ENCODE results near the gene KCNG1. TPM values are rescaled to one million over a fixed set of nuclear protein-coding genes. Genes with fewer than 3 reads are reported as not detected.

The KCNG1 gene
- total and polyA plus RNA-seq, 2 experiments from 2014 or later: 26.1 to 45.8 TPM

- TF ChIP-seq CTCF (IDR thresholded peaks at IDR 0.05; ENCODE audit: poor library complexity): no peak
- no peak for TF ChIP-seq EZH2phosphoT487 (IDR thresholded peaks at IDR 0.05; ENCODE audit: low read depth, severe bottlenecking, unreplicated experiment)
- no peak for TF ChIP-seq EZH2 (IDR thresholded peaks at IDR 0.05; ENCODE audit: borderline replicate concordance)
- no peaks in the 10 kb centered on the region for H3K9me2 ChIP-seq (replicated peaks; ENCODE audit: insufficient read depth)
- H4K20me1 ChIP-seq (ENCODE audit: insufficient read depth, poor library complexity, severe bottlenecking): no peaks in the 10 kb centered on the region
- no peak overlapping the region for H3K4me2 ChIP-seq
- no peaks in the 10 kb centered on the region for H3K27me3 ChIP-seq
- H2AFZ ChIP-seq: no peak overlapping the region
- no peak for DNase-seq (ENCODE audit: low spot score)
- H3K36me3 ChIP-seq (replicated peaks; ENCODE audit: insufficient read depth, low read depth): no peaks in the 10 kb centered on the region
- no peak overlapping the region for H3K4me3 ChIP-seq
- 94% methylated on average over 9 of the region's 9 CpGs for WGBS (ENCODE audit: low lambda C conversion rate, missing lambda C conversion rate)
- H3K79me2 ChIP-seq: no peaks in the 10 kb centered on the region
- H3K4me1 ChIP-seq (ENCODE audit: insufficient read depth): no peaks in the 10 kb centered on the region
- H3K27ac ChIP-seq: no peak overlapping the region
- no peaks in the 10 kb centered on the region for H3K9me3 ChIP-seq (ENCODE audit: low read depth)
Observed at GRCh38 chr20:51004781-51005180, 18.1 kb downstream of the KCNG1 start.

GRCh38 chr20:51004305-51004727, 18.6 kb downstream of the KCNG1 start:
- Histone ChIP-seq H2AFZ (no peak overlapping the region), H3K4me1 (ENCODE audit: insufficient read depth) (no peaks in the 10 kb centered on the region), H4K20me1 (ENCODE audit: insufficient read depth, poor library complexity, severe bottlenecking) (no peaks in the 10 kb centered on the region), H3K9me2 (replicated peaks; ENCODE audit: insufficient read depth) (no peaks in the 10 kb centered on the region), H3K79me2 (no peaks in the 10 kb centered on the region), H3K4me3 (no peak overlapping the region), H3K4me2 (no peak overlapping the region), H3K27ac (no peak overlapping the region), H3K36me3 (replicated peaks; ENCODE audit: insufficient read depth, low read depth) (no peaks in the 10 kb centered on the region), H3K9me3 (ENCODE audit: low read depth) (no peaks in the 10 kb centered on the region), H3K27me3 (no peaks in the 10 kb centered on the region)
- no peak for DNase-seq (ENCODE audit: low spot score)
- TF ChIP-seq EZH2phosphoT487 (IDR thresholded peaks at IDR 0.05; ENCODE audit: low read depth, severe bottlenecking, unreplicated experiment): no peak
- TF ChIP-seq EZH2 (IDR thresholded peaks at IDR 0.05; ENCODE audit: borderline replicate concordance): no peak
- TF ChIP-seq CTCF (IDR thresholded peaks at IDR 0.05; ENCODE audit: poor library complexity): no peak
- 98% methylated on average over 44 of the region's 44 CpGs for WGBS (ENCODE audit: low lambda C conversion rate, missing lambda C conversion rate)

- Histone ChIP-seq H3K36me3 (replicated peaks; ENCODE audit: insufficient read depth, low read depth) (no peaks in the 10 kb centered on the region), H3K27me3 (no peaks in the 10 kb centered on the region), H2AFZ (no peak overlapping the region), H3K9me3 (ENCODE audit: low read depth) (no peaks in the 10 kb centered on the region), H3K9me2 (replicated peaks; ENCODE audit: insufficient read depth) (no peaks in the 10 kb centered on the region), H3K4me2 (no peak overlapping the region), H3K27ac (no peak overlapping the region), H3K4me3 (no peak overlapping the region), H3K4me1 (ENCODE audit: insufficient read depth) (no peaks in the 10 kb centered on the region), H4K20me1 (ENCODE audit: insufficient read depth, poor library complexity, severe bottlenecking) (no peaks in the 10 kb centered on the region), H3K79me2 (no peaks in the 10 kb centered on the region)
- DNase-seq (ENCODE audit: low spot score): no peak
- 84% methylated on average over 14 of the region's 21 CpGs for WGBS (ENCODE audit: low lambda C conversion rate, missing lambda C conversion rate)
- TF ChIP-seq EZH2 (IDR thresholded peaks at IDR 0.05; ENCODE audit: borderline replicate concordance) (no peak), EZH2phosphoT487 (IDR thresholded peaks at IDR 0.05; ENCODE audit: low read depth, severe bottlenecking, unreplicated experiment) (no peak), CTCF (IDR thresholded peaks at IDR 0.05; ENCODE audit: poor library complexity) (no peak)
Observed at GRCh38 chr20:51003753-51004152, 19.2 kb downstream of the KCNG1 start.

GRCh38 chr20:51002633-51003032, 20.3 kb downstream of the KCNG1 start:
- H3K36me3 ChIP-seq (replicated peaks; ENCODE audit: insufficient read depth, low read depth): no peaks in the 10 kb centered on the region
- WGBS (ENCODE audit: low lambda C conversion rate, missing lambda C conversion rate): 93% methylated on average over 7 of the region's 7 CpGs
- H3K9me3 ChIP-seq (ENCODE audit: low read depth): no peaks in the 10 kb centered on the region

More at GRCh38 chr20:51002633-51003032, 20.3 kb downstream of the KCNG1 start:
- Histone ChIP-seq H3K9me2 (replicated peaks; ENCODE audit: insufficient read depth) (no peaks in the 10 kb centered on the region), H4K20me1 (ENCODE audit: insufficient read depth, poor library complexity, severe bottlenecking) (no peaks in the 10 kb centered on the region), H3K4me3 (no peak overlapping the region), H3K4me1 (ENCODE audit: insufficient read depth) (no peaks in the 10 kb centered on the region), H3K27me3 (no peaks in the 10 kb centered on the region), H3K4me2 (no peak overlapping the region), H3K79me2 (no peaks in the 10 kb centered on the region), H3K27ac (no peak overlapping the region), H2AFZ (no peak overlapping the region)
- no peak for DNase-seq (ENCODE audit: low spot score)
- TF ChIP-seq EZH2 (IDR thresholded peaks at IDR 0.05; ENCODE audit: borderline replicate concordance) (no peak), CTCF (IDR thresholded peaks at IDR 0.05; ENCODE audit: poor library complexity) (no peak), EZH2phosphoT487 (IDR thresholded peaks at IDR 0.05; ENCODE audit: low read depth, severe bottlenecking, unreplicated experiment) (no peak)

All from hepatocyte (in vitro differentiated cells).